Measurements from ENCODE around the gene HSPG2.

DNA sequence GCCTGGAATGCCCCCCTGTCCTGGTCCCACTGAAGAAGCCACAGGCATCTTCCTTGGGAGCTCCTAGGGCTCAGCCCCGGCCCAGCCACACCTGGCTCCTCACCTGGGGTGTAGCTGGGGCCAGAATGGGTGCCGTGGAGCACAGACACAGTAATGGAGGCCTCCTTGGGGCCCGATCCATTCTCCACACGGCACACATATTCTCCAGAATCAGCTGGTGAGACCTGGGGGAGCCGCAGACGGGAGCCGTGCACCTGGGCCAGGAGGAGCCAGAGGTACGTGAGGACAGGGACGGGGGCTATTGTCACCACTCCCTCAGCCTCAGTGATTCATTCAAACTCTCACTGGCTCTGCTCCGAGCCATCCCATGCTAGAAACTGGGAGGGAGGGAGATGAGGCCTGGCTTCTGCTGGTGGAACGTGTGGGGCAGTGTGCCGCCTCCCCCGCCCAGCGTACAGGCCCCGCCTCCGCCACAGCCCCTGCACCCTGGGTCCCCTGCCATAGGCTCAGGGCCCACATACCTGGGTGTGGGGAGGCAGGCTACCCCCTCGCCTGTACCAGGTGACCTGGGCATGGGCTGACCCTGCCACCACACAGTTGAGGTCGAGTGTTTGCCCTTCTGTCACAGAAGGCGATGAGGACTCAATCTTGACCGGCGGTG is 82.9 kb downstream of the HSPG2 start:
- TF ChIP-seq SP2 (IDR thresholded peaks at IDR 0.05; ENCODE audit: low read length) (no peak), RBBP5 (IDR thresholded peaks at IDR 0.05; ENCODE audit: borderline replicate concordance, low read depth, low read length) (no peak), EP300 (IDR thresholded peaks at IDR 0.05; ENCODE audit: borderline replicate concordance in 1 of 2, low read depth in 2 of 2, low read length in 2 of 2) (no peak), POLR2A (IDR thresholded peaks at IDR 0.05; ENCODE audit: control extremely low read depth in 1 of 2, low read depth in 2 of 2, low read length in 2 of 2) (no peak), CBX5 (IDR thresholded peaks at IDR 0.05; ENCODE audit: low read depth, low read length) (no peak)
- TF ChIP-seq, protein P1, sequence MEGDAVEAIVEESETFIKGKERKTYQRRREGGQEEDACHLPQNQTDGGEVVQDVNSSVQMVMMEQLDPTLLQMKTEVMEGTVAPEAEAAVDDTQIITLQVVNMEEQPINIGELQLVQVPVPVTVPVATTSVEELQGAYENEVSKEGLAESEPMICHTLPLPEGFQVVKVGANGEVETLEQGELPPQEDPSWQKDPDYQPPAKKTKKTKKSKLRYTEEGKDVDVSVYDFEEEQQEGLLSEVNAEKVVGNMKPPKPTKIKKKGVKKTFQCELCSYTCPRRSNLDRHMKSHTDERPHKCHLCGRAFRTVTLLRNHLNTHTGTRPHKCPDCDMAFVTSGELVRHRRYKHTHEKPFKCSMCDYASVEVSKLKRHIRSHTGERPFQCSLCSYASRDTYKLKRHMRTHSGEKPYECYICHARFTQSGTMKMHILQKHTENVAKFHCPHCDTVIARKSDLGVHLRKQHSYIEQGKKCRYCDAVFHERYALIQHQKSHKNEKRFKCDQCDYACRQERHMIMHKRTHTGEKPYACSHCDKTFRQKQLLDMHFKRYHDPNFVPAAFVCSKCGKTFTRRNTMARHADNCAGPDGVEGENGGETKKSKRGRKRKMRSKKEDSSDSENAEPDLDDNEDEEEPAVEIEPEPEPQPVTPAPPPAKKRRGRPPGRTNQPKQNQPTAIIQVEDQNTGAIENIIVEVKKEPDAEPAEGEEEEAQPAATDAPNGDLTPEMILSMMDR (IDR thresholded peaks at IDR 0.05; ENCODE audit: control extremely low read depth in 1 of 3, insufficient read depth in 1 of 3, low read depth in 1 of 3, low read length in 3 of 3) = no peak
